Measurements from ENCODE around the gene CNPPD1.

Gene CNPPD1

DNA sequence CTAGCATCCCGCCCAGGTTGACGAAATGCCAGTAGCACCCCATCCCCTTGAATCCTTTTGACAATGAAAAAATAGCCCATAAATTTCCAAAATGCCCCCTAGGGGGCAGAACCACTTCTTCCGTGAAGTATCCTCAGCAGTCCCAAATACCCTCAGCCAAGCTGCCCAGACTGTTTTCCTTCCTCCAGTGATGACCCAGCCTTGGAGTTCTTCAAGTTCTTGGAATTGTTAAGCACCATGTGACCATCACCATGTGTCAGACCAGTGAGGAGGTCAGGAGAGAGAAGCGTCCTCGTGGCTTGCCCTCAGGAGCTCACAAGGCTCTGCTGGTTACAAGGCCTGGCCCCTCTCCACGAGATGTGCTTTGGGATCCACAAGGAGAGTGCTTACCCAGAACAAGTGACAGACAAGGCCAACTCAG is 5.5 kb downstream of the CNPPD1 start:
- no peak overlapping the region for H3K4me3 ChIP-seq (ENCODE audit: low read depth, low read length)
- TF ChIP-seq, protein P1, sequence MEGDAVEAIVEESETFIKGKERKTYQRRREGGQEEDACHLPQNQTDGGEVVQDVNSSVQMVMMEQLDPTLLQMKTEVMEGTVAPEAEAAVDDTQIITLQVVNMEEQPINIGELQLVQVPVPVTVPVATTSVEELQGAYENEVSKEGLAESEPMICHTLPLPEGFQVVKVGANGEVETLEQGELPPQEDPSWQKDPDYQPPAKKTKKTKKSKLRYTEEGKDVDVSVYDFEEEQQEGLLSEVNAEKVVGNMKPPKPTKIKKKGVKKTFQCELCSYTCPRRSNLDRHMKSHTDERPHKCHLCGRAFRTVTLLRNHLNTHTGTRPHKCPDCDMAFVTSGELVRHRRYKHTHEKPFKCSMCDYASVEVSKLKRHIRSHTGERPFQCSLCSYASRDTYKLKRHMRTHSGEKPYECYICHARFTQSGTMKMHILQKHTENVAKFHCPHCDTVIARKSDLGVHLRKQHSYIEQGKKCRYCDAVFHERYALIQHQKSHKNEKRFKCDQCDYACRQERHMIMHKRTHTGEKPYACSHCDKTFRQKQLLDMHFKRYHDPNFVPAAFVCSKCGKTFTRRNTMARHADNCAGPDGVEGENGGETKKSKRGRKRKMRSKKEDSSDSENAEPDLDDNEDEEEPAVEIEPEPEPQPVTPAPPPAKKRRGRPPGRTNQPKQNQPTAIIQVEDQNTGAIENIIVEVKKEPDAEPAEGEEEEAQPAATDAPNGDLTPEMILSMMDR (IDR thresholded peaks at IDR 0.05; ENCODE audit: low read depth, low read length) = peak; percentile 75

DNA sequence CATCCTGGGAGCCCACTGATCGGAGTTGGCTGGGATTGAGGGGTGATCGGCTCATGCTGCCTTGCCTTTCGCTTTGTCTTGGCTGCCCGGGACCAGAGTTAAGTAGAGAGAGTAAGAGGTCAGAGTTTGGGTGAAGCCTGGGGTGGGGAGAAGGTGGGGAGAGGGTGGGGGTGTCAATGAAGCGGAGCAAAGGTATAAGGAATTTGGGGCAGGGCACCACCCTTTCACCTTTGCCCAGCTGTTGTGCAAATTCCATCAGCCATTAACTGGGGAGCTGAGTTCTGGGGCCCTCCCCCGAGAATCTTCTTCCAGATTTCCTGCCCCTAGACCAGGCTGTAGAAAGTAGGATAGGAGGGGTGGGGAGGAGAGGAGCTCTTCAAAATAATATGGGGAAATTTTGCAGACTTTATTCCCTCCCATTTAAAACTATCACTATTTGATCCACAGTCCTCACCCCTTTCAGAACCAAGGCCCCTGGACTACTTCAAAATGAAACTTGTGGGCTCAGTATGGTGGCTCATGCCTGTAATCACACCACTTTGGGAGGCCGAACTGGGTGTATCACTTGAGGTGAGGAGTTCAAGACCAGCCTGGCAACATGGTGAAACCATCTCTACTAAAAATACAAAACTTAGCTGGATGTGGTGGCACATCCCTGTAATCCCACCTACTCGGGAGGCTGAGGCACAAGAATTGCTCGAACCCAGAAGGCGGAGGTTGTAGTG is 6.6 kb downstream of the CNPPD1 start, which contains the start of gene SLC23A3:
SLC23A3 (minus strand) TSS at position 100 of the 725 bp plus-strand sequence; CDS start at position 55, 45 bp downstream.
- H3K4me3 ChIP-seq (ENCODE audit: low read depth, low read length) = no peak within 1 kb of the TSS
- TF ChIP-seq, protein P1 (IDR thresholded peaks at IDR 0.05; ENCODE audit: low read depth, low read length) = no peak

GRCh38 chr2:219168932-219169331 is 7.8 kb downstream of the CNPPD1 start:
- H3K4me3 ChIP-seq (ENCODE audit: low read depth, low read length) = no peak overlapping the region
- TF ChIP-seq, protein P1 (IDR thresholded peaks at IDR 0.05; ENCODE audit: low read depth, low read length) = no peak

DNA sequence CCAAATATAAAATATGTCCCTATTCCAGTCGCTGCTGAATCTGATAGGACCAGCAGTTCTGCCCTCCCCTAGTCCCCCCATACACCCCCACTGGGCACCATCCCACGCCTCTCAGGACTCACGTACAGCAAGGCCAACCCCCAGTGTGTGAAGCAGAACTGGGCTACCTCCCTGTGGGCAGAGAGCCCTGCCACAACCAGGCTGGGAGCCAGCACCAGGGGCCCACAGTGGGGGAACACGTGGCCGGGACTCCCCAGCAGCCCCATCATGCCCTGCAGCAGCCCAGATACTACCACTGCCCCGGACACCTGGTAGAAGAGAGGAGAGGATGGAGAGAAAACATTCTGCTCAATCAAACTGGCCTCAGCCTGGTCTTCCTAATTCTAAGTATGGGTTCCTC is 8.2 kb downstream of the CNPPD1 start:
- no peak overlapping the region for H3K4me3 ChIP-seq (ENCODE audit: low read depth, low read length)
- TF ChIP-seq, protein P1 (IDR thresholded peaks at IDR 0.05; ENCODE audit: low read depth, low read length) = no peak

DNA sequence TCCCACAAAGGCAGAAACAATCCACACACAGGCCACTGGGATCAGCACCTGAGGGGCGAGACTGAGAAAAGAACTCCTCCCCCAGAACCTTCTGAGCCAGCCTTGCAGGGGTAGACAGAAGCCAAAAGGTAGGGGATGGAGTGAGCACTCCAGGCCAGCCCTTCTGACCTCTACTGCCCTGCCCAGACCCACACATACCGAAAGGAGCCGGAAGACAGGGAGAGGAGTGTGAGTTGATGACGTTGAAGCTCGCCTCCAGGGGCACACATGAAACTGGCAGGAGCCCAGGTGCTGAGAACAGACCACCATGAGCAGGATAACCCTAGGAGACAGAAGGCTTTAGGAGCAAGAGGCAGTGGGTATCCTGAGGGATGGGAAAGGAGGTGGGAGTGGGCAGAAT is 8.7 kb downstream of the CNPPD1 start:
- TF ChIP-seq, protein P1 (IDR thresholded peaks at IDR 0.05; ENCODE audit: low read depth, low read length) = no peak
- H3K4me3 ChIP-seq (ENCODE audit: low read depth, low read length) = no peak overlapping the region

DNA sequence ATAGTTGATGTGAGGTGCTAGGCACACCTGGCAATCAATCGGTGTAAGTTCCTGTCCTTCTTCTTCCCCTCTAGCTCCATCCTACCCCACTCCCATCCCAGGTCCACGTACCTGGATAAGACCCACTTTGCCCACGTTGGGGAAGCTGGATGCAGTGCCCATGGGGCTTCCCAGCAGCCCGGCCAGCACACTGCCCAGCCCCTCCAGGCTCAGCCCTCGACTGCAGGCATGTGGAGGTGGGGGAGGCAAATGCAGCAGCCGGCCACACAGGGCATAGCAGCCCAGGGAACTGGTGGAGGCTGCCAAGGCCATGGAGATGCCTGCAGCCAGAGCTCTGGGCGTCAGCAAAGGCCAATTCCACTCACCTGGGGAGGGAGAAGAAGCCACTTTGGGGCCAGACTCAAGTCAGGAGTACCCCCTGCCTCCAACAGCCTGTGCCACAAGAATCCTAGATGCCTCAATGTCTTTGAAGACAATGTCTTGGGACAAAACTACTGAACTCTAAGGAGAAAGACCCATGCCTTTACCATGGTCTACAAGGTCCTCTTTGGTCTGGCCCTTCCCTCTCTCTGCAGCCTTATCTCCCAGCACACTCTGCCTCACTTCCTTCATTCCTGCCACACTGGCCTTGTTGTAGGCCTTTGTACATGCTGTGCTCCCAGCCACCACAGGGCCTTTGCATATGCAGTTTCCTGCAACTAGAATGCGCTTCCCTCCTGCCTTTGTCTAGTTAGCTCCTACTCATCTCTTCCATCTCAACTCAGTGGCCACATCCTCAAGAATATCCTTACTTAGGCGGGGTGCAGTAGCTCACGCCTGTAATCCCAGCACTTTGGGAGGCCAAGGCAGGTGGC is 11.4 kb downstream of the CNPPD1 start:
- H3K4me3 ChIP-seq (ENCODE audit: low read depth, low read length) = no peak overlapping the region
- TF ChIP-seq, protein P1 (IDR thresholded peaks at IDR 0.05; ENCODE audit: low read depth, low read length) = no peak

DNA sequence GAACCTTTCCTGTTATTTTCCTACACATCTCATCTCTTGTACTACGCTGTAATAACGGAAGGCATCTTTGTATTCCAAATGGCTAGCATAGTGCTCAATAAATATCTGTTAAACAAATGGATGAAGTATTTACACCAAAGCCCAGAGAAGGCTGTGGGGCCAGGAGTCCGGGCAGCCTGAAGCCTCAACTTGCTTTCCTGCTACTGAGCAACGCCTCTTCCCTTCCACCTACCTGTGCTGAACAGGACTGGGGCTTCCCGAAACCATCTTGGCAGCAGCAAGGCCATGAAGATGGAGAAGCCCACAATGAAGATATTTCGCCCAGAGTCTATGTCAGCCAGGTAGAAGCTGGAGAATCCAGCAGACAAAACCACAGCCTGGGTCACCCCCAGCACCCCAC is 13.6 kb downstream of the CNPPD1 start:
- TF ChIP-seq, protein P1 (IDR thresholded peaks at IDR 0.05; ENCODE audit: low read depth, low read length) = no peak
- H3K4me3 ChIP-seq (ENCODE audit: low read depth, low read length) = no peak overlapping the region

Data from WI38 (cell line).